ENCODE results near the gene KIF25.
A peak's percentile ranks its signal among the peaks of the same experiment; 100 is the strongest.

The KIF25 gene

GRCh38 chr6:167954151-167954550, 43.3 kb upstream of the KIF25 start:
- H3K4me3 ChIP-seq (ENCODE audit: low read depth, low read length) = no peak overlapping the region
- no peak for TF ChIP-seq CTCF (conservative IDR thresholded peaks at IDR 0.05; ENCODE audit: low read depth, low read length)
- DNase-seq (ENCODE audit: low read depth) = no peak

GRCh38 chr6:167956491-167956890, 41.0 kb upstream of the KIF25 start:
- no peak for TF ChIP-seq CTCF (conservative IDR thresholded peaks at IDR 0.05; ENCODE audit: low read depth, low read length)
- no peak for DNase-seq (ENCODE audit: low read depth)
- H3K4me3 ChIP-seq (ENCODE audit: low read depth, low read length) = no peak overlapping the region

GRCh38 chr6:167956983-167957492, 40.4 kb upstream of the KIF25 start:
- DNase-seq (ENCODE audit: low read depth) = peak; percentile 40

GRCh38 chr6:167957626-167958025, 39.8 kb upstream of the KIF25 start:
- no peak for TF ChIP-seq CTCF (conservative IDR thresholded peaks at IDR 0.05; ENCODE audit: low read depth, low read length)
- no peak overlapping the region for H3K4me3 ChIP-seq (ENCODE audit: low read depth, low read length)
- DNase-seq (ENCODE audit: low read depth) = no peak

More at GRCh38 chr6:167956983-167957492, 40.4 kb upstream of the KIF25 start:
- TF ChIP-seq CTCF (conservative IDR thresholded peaks at IDR 0.05; ENCODE audit: low read depth, low read length) = no peak
- no peak overlapping the region for H3K4me3 ChIP-seq (ENCODE audit: low read depth, low read length)

- H3K4me3 ChIP-seq (ENCODE audit: low read depth, low read length) = no peak overlapping the region
- DNase-seq (ENCODE audit: low read depth) = no peak
- TF ChIP-seq CTCF (conservative IDR thresholded peaks at IDR 0.05; ENCODE audit: low read depth, low read length) = no peak
These were observed 36.9 kb upstream of the KIF25 start for GRCh38 chr6:167960579-167960978.

- no peak for TF ChIP-seq CTCF (conservative IDR thresholded peaks at IDR 0.05; ENCODE audit: low read depth, low read length)
- no peak overlapping the region for H3K4me3 ChIP-seq (ENCODE audit: low read depth, low read length)
- no peak for DNase-seq (ENCODE audit: low read depth)
These were observed 34.8 kb upstream of the KIF25 start for GRCh38 chr6:167962711-167963110.

- no peak overlapping the region for H3K4me3 ChIP-seq (ENCODE audit: low read depth, low read length)
- no peak for DNase-seq (ENCODE audit: low read depth)
- no peak for TF ChIP-seq CTCF (conservative IDR thresholded peaks at IDR 0.05; ENCODE audit: low read depth, low read length)
These were observed 33.8 kb upstream of the KIF25 start for GRCh38 chr6:167963589-167964057.
